SHP77 treated with DMSO at 0.1 percent for 48 hours (cell line): ENCODE results near the gene RTL9.
"Not testable (repeated sequence)": the region's sequence is repeated elsewhere in the genome, so short reads cannot be mapped to it uniquely, and the experiment has no call there.

Experiments used
- DNase-seq: peaks from one replicate; lab custom pipeline; 2025; lab: John Stamatoyannopoulos, UW

The RTL9 gene

GRCh38 chrX:110358548-110358947 lies at the start of gene RTL9:
RTL9 (plus strand) TSS chrX:110358848; CDS start chrX:110450618, 91,770 bp downstream.
- DNase-seq = no peak

DNA sequence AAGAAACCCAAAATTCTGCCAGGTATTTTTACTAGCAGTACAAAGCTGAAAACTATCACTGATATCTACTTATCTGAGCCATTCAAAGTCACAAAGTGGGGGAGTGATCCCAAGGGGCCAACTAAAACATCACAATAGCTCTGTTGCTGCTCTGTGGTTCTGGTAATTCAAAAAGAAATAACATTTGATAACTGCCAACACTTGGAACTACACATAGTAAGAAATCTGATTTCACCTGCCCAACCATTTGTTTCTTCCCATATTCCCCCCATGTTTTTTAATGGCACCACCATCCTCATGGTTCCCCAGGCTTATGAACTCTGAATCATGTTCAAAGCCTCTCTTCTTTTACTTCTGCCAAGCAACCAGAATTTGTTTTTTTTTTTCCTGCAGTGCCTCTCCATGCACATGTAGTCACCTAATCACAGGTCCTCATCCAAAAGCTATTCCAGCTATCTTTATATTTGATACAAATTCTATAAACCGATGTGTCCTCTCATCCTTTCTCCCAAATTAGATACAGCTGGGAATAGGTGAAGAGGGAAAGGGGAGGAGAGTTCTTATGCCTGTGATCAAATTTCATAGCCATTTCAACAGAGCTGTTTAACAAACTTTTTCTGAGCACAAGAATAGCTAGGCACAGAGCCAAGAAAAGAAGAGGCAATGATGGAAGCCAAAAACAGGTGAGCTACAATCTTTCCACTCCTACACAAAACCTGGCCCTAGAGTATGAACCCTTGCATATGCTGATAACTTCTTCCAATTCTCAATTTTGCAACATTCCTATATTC lies 48.5 kb upstream of the RTL9 start:
- DNase-seq = no peak

DNA sequence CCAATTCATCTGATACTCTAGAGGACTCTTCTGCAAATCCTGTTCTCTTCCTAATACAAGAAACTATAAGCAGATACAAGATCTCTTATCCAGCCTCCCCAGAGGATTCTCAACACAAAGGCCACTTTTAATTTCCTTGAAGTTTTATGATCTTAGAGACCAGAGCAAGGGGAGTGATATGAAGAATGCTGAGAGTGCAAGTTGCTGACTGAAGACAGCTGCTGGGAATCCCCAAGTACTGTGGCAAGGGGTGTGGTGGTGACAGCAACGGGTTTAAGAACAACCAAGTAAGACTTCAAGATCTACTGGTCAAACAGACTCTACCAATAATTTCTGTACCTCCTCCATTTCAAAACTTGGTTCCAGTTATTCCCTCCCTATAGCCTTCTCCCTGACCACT lies 47.8 kb upstream of the RTL9 start:
- DNase-seq = no peak

DNA sequence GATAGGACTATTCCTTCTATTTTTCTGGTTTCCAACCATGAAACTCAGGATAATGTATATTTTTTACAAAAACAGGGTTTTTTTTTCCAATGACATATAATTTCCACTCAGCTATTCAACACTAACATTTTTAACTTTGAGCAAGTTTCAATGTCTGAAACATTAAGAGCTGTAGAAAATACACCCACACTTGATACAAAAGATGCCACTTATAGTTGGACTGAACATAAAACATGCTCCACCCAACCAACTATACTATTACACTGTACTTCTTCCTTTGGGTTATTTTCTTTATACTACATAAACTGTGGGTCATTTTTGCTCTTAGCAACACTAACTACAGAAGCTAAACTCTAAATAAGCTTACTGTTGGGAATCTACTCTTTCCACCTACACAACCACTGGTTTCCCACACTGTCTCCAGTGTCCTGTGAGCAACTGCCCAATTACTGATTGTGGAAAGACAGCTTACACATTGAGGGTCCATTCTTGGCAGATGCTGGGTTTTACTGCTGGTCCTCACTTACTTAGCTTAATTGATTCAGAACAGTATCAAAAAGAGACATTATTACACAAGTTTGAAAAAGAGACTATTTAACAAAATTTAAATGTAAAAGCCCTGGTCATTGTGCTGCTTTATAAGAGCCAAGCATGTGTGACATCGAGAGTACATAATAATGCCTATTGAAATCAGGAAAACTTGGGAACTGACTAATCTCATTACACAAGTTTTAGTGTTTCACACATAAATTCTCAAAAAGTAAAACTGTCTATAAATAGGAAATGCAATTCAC lies 47.0 kb upstream of the RTL9 start:
- DNase-seq = no peak

DNA sequence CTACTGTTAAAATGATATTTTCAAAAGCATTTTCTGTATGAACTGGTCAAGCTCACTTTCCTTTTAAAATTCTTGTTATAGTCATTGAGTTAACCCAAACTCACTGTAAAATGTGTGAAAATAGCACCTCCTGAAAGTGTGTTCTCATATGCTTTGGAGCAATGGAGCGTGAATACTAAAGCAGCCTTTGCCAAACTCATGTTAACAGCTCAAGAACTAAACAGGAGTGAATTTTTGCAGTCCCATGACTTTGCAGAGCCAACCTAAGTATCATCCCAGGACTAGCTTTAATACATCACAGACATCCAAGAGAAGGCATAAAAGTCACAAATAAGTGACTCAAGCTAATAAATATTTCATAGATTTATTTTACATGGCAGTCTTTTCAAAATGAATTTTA lies 43.1 kb upstream of the RTL9 start:
- no peak for DNase-seq

DNA sequence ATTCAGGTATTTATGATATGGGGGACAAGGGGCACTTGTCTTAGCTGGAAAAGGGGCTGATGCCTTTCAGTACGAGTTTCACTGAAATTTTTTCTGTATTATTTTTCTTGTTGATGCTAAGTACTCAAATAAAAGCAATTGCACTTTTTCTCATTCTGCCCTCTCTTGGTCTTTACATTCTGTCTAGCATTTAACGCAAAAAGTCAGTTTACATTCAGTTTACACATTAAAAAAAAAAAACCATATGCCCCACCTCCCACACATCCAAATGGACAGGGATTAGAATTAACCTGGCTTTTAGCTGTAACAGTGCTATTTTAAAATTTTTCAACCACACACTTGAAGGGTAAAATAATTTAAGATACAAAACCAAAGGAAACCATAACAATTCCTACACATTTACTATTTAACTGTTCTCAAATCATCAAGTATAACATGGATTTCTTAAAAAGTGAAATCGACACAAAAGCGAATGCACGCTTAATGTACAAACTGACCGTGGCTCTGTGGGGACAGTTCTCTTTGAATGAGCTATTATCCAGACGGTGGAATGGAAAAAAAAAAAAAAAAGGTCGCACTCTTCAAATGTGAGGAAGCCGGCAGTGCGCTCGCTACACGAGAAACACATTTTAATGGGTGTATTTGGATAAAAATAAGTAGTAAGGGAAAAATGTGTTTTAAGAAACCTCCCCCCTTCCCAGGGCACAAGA lies 42.1 kb upstream of the RTL9 start:
- DNase-seq = no peak

DNA sequence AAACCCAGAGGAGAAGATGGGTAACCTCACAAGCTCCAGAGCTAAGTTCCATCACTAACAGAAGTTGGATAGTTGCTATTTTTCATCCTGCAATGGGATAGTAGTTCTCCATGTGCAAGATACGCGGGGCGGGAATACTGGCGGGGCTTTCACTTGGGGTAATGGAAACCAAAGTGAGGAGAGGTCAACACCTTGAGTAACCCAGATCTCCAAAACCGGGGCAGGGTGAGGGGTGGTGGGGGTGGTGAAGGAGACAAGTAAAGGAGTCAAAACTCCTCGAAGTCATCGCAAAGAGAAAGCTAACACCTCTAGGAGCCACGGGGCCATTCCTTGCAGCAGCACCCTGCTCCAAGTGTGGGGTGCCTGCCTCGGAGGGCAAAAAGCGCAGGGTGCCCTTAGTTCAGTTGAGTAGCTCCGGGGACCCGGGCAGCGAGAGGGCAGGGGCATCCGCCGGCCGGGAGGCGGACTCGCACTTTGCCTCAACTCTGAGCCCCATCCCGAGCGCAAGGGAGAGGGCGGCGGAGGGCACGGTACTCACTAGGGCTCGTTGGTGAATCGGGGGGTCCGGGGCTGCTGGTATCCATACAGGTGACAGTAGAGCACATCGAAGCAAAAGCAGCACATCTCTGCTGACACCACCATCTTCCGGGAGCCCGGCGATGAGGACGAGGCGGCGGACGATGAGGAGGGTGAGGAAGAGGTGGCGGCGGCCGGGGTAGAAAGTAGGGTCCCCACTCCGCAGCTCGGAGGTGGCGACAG lies 41.4 kb upstream of the RTL9 start:
- no peak for DNase-seq

GRCh38 chrX:110317820-110318663 lies 40.6 kb upstream of the RTL9 start, which contains the start of gene AMMECR1:
AMMECR1 (minus strand) TSS chrX:110318085; CDS start chrX:110318071, 14 bp downstream.
- DNase-seq = peak; percentile 12

- DNase-seq = no peak
Observed at GRCh38 chrX:110318664-110318968, 40.0 kb upstream of the RTL9 start.

DNA sequence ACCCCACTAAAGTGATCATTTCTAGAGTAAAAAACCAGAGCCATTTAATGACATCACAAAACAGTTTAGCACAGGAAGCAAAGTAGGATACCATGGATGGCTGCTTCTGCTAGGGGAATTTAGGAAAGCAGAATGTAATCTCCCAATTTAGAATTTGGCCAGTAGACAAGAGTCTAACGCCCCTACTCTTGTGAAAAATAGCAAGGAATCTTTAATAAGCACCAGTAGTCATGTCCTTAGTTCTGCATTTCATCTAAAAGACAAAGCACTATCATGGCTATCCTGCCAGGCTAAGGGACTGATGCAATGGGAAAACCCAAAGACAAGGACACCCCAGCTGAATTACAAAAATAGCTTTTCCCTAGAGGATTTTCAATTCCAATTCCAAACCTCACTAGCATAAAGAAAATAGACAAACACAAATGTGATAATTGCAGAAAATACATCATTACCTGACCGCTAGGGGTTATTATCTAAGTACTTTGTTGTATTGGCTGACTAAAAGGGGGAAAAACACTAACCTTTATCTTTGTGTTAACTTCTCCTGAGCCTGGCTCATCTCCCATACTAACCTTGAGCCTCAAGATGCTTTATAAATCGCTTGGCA lies 38.2 kb upstream of the RTL9 start:
- DNase-seq = no peak

GRCh38 chrX:110321081-110321480 lies 37.6 kb upstream of the RTL9 start:
- DNase-seq = no peak

GRCh38 chrX:110321670-110322069 lies 37.0 kb upstream of the RTL9 start:
- no peak for DNase-seq

DNA sequence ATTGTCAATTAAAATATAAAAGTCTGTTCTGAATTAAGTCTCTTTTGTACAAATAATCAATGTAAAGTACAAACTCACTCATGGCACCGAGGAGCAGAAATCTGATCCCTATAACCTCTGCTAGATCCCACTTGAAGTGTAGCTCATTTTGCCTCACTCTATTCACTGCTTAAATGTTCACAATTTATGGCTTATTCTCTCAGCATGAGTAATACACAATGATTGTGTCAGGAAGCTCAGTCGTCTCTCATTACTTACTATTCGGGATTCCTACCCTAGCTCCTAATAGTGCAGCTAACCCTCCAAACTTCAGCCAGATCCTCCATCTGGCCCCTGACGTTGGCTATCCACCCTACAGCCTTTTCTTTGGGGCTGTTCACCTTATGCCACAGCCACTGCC lies 36.0 kb upstream of the RTL9 start:
- no peak for DNase-seq

DNA sequence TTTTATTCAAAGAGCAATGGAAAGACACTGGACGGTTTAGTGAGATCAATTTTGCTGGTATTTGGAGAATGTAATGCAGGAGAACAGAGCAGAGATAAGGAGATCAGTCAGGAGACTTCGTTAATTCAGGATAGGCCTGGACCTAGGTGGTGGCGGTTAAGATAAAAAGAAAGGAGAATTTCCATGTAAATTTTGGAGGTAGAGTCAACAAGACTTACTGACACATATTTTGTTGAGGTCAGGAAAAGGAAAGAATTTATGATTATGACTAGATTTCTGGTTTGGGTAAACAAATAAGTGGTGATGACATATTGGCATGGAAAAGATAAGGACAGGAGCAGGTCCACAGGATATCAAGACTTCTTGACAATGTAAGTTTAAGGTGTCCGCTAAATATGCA lies 31.9 kb upstream of the RTL9 start:
- no peak for DNase-seq

DNA sequence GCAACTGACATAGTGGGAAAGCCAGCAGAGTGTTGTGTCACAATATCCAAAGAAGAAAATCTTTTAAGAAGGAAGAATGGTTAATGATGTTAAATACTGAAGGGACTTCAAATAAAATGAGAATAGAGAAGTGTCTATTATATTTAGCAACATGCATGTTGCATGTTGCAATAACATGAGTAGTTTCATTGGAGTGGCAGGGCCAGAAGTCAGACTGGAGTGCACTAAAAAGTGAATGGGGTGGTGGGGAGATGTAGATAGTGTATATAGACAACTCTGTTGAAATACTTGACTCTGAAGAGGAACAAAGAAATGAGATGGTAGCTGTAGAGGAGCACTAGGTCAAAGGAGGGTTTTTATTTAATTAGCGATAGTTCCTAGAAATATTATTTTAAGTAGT lies 31.3 kb upstream of the RTL9 start:
- DNase-seq = no peak

DNA sequence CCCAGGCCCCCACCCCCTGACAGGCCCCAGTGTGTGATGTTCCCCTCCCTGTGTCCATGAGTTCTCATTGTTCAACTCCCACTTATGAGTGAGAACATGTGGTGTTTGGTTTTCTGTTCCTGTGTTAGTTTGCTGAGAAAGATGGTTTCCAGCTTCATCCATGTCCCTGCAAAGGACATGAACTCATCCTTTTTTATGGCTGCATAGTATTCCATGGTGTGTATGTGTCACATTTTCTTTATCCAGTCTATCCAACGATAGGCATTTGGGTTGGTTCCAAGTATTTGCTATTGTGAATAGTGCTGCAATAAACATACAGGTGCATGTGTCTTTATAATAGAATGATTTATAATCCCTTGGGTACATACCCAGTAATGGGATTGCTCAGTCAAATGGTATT lies 30.0 kb upstream of the RTL9 start:
- not testable (repeated sequence) for DNase-seq

DNA sequence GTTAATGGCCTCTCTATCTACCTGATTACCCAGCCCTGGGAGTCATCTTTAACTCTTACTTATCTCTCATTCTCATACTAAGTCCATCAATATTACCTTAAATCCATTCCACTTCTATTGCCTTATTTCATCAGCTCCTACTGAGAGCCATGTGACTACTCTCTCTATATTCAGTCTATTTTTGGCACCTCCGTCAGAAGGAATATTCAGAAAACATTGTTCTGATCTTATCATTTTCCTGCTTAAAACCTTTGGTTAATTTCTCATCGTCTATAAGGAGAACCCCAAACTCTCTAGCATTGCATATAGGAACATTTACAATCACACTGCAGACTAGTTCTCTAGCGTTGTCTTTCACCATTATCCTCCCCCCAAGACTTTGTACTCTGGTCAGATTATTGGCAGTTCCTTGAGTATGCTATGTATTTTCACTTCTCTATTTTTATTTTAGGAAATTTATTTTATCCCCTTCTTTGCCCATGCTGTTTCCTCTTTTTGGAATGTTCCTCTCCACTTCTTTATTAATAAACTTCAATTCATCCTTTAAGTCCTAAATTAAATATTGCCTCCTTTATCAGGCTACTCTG lies 27.1 kb upstream of the RTL9 start:
- no peak for DNase-seq

- DNase-seq = not testable (repeated sequence)
Observed at GRCh38 chrX:110333458-110333857, 25.2 kb upstream of the RTL9 start.

- no peak for DNase-seq
Observed at GRCh38 chrX:110338935-110339334, 19.7 kb upstream of the RTL9 start.
